A673 (cell line): Measurements from ENCODE around the gene FGR. TPM values are rescaled to one million over a fixed set of nuclear protein-coding genes. Genes with fewer than 3 reads are reported as not detected.
"Not testable (repeated sequence)": the region's sequence is repeated elsewhere in the genome, so short reads cannot be mapped to it uniquely, and the experiment has no call there.

Experiments used
- BruUV-seq: library from RNA; stranded (reverse); fragments of 400-500 nt; replicated peaks from 2 replicates; lab custom pipeline; 2021; lab: Mats Ljungman, UMichigan
- CTCF ChIA-PET: fragments of 300-600 bp; sonication (Branson Sonifier 250); formaldehyde crosslinking; loops from one replicate; lab custom pipeline; 2022; ENCODE audit warnings: antibody characterized with exemption; lab: Charles Lee
- POLR2A ChIA-PET: fragments of 300-600 bp; sonication (Branson Sonifier 250); formaldehyde crosslinking; loops from one replicate; lab custom pipeline; 2022; ENCODE audit warnings: antibody characterized with exemption; ENCODE audit not compliant: low non-redundant PET; lab: Charles Lee
- DNase-seq: peaks from one replicate; pipeline ENCODE4 v3.0.0-alpha.2; 2015; ENCODE audit warnings: low spot score
- H3K27ac ChIP-seq: fragments of 200-600 bp; sonication (generic); 2 replicates; pipeline ENCODE4 v1.5.1; 2016; ENCODE audit warnings: mixed run types, low read depth, mild to moderate bottlenecking, mixed read lengths, antibody characterized with exemption, low read length; ENCODE audit not compliant: poor library complexity, severe bottlenecking
- H3K27me3 ChIP-seq: fragments of 200-600 bp; sonication (generic); replicated peaks from 2 replicates; pipeline ENCODE4 v1.6.1; 2017; ENCODE audit warnings: mixed run types, low read depth, mild to moderate bottlenecking, mixed read lengths, antibody characterized with exemption, low read length; ENCODE audit not compliant: insufficient read depth, poor library complexity
- H3K36me3 ChIP-seq: fragments of 200-600 bp; sonication (generic); 2 replicates; pipeline ENCODE4 v1.6.1; 2016; ENCODE audit warnings: mixed run types, mild to moderate bottlenecking, mixed read lengths, antibody characterized with exemption, low read length; ENCODE audit not compliant: insufficient read depth, poor library complexity, severe bottlenecking
- H3K4me1 ChIP-seq: fragments of 200-600 bp; sonication (generic); 2 replicates; pipeline ENCODE4 v1.6.1; 2017; ENCODE audit warnings: mixed run types, mild to moderate bottlenecking, mixed read lengths, antibody characterized with exemption, low read length; ENCODE audit not compliant: insufficient read depth, poor library complexity, severe bottlenecking
- H3K4me3 ChIP-seq: fragments of 200-600 bp; sonication (generic); 2 replicates; pipeline ENCODE4 v1.5.1; 2016; ENCODE audit warnings: low read depth, mixed run types, mild to moderate bottlenecking, mixed read lengths, low read length; ENCODE audit not compliant: poor library complexity, severe bottlenecking
- H3K9me3 ChIP-seq: fragments of 200-600 bp; sonication (generic); 2 replicates; pipeline ENCODE4 v1.6.1; 2016; ENCODE audit warnings: mixed run types, low read depth, mild to moderate bottlenecking, mixed read lengths, antibody characterized with exemption, low read length; ENCODE audit not compliant: poor library complexity, severe bottlenecking
- EZH2 ChIP-seq: fragments of 200-600 bp; sonication (generic); IDR thresholded peaks from 2 replicates; pipeline ENCODE4 v1.6.1; 2017; ENCODE audit warnings: borderline replicate concordance, low read depth, mild to moderate bottlenecking, mixed read lengths, antibody characterized with exemption, low read length; ENCODE audit not compliant: poor library complexity, severe bottlenecking
- intact Hi-C: fragments of 100-400 bp; cut with micrococcal nuclease; formaldehyde crosslinking; loops from one replicate; pipeline ENCODE4 v1.10.0; 2022; ENCODE audit not compliant: unreplicated experiment
- total RNA-seq: library from RNA; stranded (reverse); gene quantifications from 2 replicates; pipeline ENCODE4 v1.2.3, GENCODE V29; 2021
- TF ChIP-seq, protein P1 (sequence below): fragments of 300-800, 200-600 bp; sonication (generic); conservative IDR thresholded peaks from 2 replicates; pipeline ENCODE4 v1.5.1; 2017; ENCODE audit warnings: low read depth, mild to moderate bottlenecking, antibody characterized with exemption, low read length, moderate library complexity, mixed read lengths

FGR gene
- total RNA-seq, 1 experiment from 2014 or later, result not detected

DNA sequence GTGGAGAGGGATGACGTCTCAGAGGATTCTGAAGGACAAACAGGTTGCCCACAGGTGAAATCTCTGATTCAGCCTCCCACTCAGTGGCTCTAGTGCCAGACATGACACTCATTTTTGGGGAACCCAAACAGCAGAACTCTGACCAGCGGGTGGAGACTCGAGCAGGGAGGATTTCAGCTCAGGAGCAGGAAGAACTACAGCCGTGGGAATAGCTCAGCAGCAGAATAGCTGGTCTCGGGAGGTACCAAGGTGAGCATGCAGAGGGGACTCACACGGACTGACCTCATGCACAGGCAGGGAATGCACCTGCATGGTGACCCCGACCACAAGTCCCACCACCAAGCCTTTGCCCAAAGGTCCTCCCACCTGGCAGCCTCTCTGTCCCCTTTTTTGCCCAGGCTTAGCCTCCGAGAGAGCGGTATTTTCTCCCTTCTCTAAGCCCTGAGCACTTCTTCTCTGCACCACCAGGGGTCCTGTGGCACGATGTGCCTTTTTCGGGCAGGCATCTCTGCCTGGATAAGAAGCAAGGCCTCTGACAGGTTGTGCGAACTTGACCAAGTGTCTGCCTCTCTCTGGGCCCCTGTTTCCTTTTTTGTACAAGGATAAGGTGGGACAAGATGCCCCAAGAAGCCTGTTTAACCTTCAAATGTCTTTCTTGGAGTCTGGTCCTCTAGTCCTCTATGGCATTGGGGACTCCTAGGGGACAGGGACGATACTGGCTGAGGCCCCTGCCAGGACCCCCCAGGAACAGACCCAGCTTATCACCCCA, 8.8 kb upstream of the FGR start:
- Histone ChIP-seq H3K9me3 (no peaks in the 10 kb centered on the region), H3K27ac (no peak overlapping the region), H3K4me1 (no peaks in the 10 kb centered on the region), H3K27me3 (no peaks in the 10 kb centered on the region), H3K4me3 (no peak overlapping the region), H3K36me3 (no peaks in the 10 kb centered on the region)
- ChIA-PET POLR2A (no interaction called here), CTCF (interaction anchor here (0.7 to 1.0 kb wide), 3 partner anchors 19 to 44 kb away, joined by 3 to 4 read pairs (median 4); no protein-coding TSS in a partner anchor)
- intact Hi-C loops, result no loop called here
- no TSS peak for BruUV-seq
- TF ChIP-seq, protein P1, sequence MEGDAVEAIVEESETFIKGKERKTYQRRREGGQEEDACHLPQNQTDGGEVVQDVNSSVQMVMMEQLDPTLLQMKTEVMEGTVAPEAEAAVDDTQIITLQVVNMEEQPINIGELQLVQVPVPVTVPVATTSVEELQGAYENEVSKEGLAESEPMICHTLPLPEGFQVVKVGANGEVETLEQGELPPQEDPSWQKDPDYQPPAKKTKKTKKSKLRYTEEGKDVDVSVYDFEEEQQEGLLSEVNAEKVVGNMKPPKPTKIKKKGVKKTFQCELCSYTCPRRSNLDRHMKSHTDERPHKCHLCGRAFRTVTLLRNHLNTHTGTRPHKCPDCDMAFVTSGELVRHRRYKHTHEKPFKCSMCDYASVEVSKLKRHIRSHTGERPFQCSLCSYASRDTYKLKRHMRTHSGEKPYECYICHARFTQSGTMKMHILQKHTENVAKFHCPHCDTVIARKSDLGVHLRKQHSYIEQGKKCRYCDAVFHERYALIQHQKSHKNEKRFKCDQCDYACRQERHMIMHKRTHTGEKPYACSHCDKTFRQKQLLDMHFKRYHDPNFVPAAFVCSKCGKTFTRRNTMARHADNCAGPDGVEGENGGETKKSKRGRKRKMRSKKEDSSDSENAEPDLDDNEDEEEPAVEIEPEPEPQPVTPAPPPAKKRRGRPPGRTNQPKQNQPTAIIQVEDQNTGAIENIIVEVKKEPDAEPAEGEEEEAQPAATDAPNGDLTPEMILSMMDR, result peak; percentile 75
- TF ChIP-seq EZH2, result no peak
- DNase-seq, result peak; percentile 73

DNA sequence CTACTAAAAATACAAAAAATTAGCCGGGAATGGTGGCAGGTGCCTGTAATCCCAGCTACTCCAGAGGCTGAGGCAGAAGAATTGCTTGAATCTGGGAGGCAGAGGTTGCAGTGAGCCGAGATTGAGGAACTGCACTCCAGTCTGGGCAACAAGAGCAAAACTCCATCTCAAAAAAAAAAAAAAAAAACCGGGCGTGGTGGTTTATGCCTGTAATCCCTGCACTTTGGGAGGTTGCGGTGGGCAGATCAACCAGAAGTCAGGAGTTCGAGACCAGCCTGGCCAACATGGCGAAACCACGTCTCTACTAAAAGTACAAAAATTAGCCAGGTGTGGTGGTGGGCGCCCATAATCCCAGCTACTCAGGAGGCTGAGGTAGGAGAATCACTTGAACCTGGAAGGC, 5.5 kb upstream of the FGR start:
- CTCF ChIA-PET, H3K27me3 ChIP-seq, BruUV-seq, H3K9me3 ChIP-seq, H3K4me3 ChIP-seq, H3K4me1 ChIP-seq, DNase-seq, intact Hi-C loops, H3K27ac ChIP-seq, H3K36me3 ChIP-seq, POLR2A ChIA-PET: not testable (repeated sequence)

DNA sequence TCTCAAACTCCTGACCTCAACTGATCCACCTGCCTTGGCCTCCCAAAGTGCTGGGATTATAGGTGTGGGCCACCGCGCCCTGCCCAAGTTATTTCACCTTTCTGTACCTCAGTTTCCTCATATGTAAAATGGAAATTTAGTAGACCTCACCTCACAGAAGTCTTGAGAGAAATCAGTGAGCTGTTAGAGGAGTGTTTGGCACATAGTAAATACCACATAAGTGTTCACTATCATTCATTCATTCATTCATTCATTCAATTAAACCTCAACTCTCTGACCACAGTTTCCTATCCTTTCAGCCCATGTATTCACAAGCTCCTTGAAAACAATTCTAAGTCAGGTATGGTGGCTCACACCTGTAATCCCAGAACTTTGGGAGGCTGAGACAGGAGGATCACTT, 3.8 kb upstream of the FGR start:
- intact Hi-C loops, result no loop called here
- BruUV-seq, result no TSS peak
- POLR2A ChIA-PET, result no interaction called here

More for the DNA sequence above, 3.8 kb upstream of the FGR start:
- no peaks in the 10 kb centered on the region for H3K9me3 ChIP-seq
- H3K4me3 ChIP-seq, result no peak overlapping the region
- H3K36me3 ChIP-seq, result no peaks in the 10 kb centered on the region
- TF ChIP-seq EZH2, result no peak
- TF ChIP-seq, protein P1, result no peak
- no peaks in the 10 kb centered on the region for H3K4me1 ChIP-seq
- CTCF ChIA-PET, result no interaction called here
- H3K27me3 ChIP-seq, result no peaks in the 10 kb centered on the region
- DNase-seq, result no peak
- no peak overlapping the region for H3K27ac ChIP-seq
